ENCODE data around the gene CPNE1. TPM values are rescaled to one million over a fixed set of nuclear protein-coding genes. Genes with fewer than 3 reads are reported as not detected.

Gene CPNE1
- total RNA-seq, 1 experiment from 2014 or later: 155 TPM

DNA sequence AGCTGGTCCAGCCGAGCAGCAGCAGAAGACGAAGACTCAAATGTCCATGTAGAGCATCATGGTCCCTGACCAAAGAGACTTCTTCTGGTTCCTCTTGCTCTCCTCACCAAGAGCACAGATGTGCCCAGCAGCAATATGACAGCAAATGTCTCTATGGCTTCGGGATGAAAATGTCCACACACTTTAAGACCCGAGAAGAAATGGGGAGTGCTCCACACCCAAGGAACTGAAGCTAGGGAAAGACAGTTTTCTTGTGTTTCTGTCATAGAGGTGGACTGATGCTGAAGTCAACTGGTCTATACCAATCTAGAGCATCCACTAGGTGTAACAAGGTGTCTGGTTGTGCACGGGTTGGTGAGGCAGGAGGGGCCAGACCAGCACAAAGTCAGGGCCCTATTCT, 4.5 kb upstream of the CPNE1 start:
- WGBS (ENCODE audit: extremely low coverage, insufficient read length, low lambda C conversion rate): no CpG with 5 or more reads among the region's 5 CpGs

More for the DNA sequence above, 4.5 kb upstream of the CPNE1 start:
- Histone ChIP-seq H3K79me2 (ENCODE audit: insufficient read depth, low read length) (peaks cover 2% of the 10 kb centered on the region; the same call in 1 of the 2 replicates), H4K20me1 (ENCODE audit: control insufficient read depth, insufficient read depth, insufficient read length) (no peaks in the 10 kb centered on the region), H3K4me1 (ENCODE audit: insufficient read depth, low read length) (no peaks in the 10 kb centered on the region), H3K18ac (ENCODE audit: insufficient read length, low read depth, low read length) (no peak overlapping the region), H2BK120ac (ENCODE audit: low read depth, low read length, poor library complexity, severe bottlenecking) (no peak overlapping the region), H3K27ac (ENCODE audit: insufficient read length, low read depth, low read length) (no peak overlapping the region), H3K23ac (ENCODE audit: insufficient read length, low read depth, low read length) (no peak overlapping the region), H2BK12ac (ENCODE audit: insufficient read length, low read depth, low read length) (no peak overlapping the region), H4K5ac (ENCODE audit: insufficient read length, low read depth, low read length) (no peak overlapping the region), H3K9ac (ENCODE audit: extremely low read depth, insufficient read length, low read length) (no peak overlapping the region), H3K27me3 (ENCODE audit: insufficient read depth, low read length) (no peaks in the 10 kb centered on the region), H3T11ph (ENCODE audit: low read length) (no peak overlapping the region), H2BK20ac (ENCODE audit: low read depth, low read length, poor library complexity, severe bottlenecking) (no peak overlapping the region), H2AK5ac (ENCODE audit: insufficient read length, low read length) (no peak overlapping the region), H2BK15ac (ENCODE audit: low read depth, low read length) (no peak overlapping the region), H3K4me2 (ENCODE audit: insufficient read depth, insufficient read length, low read length) (no peak overlapping the region), H3K14ac (ENCODE audit: insufficient read depth, low read length) (no peak overlapping the region), H3K56ac (ENCODE audit: insufficient read length, low read depth, low read length) (no peak overlapping the region), H3K23me2 (ENCODE audit: insufficient read length, low read depth, low read length, poor library complexity, severe bottlenecking) (no peaks in the 10 kb centered on the region), H4K91ac (ENCODE audit: insufficient read length, low read depth, low read length) (no peak overlapping the region), H4K8ac (replicated peaks; ENCODE audit: insufficient read length, low read depth, low read length) (no peak overlapping the region), H3K4ac (ENCODE audit: low read depth, low read length) (no peak overlapping the region), H3K79me1 (ENCODE audit: insufficient read depth, low read depth, low read length, poor library complexity, severe bottlenecking) (no peaks in the 10 kb centered on the region), H3K9me3 (ENCODE audit: control insufficient read depth, low read depth, low read length) (no peaks in the 10 kb centered on the region), H2AFZ (ENCODE audit: low read length) (no peak overlapping the region), H2BK5ac (ENCODE audit: insufficient read length, low read length) (no peak overlapping the region)
- Mint-ChIP-seq H3K36me3 (ENCODE audit: insufficient read depth in 1 of 3, low read depth in 3 of 3) (peaks cover 12 to 39% (median 36%) of the 10 kb centered on the region in 3 experiments; a peak in 6 of 7 replicates), H3K4me3 (no peak overlapping the region), H3K4me1 (peaks cover 3% of the 10 kb centered on the region in 2 experiments; a peak in 3 of 4 replicates), H3K27ac (no peak overlapping the region), H3K9me3 (no peaks in the 10 kb centered on the region; a peak in 1 of 5 replicates), H3K27me3 (ENCODE audit: low read depth) (no peaks in the 10 kb centered on the region)
- TF ChIP-seq, protein P1, sequence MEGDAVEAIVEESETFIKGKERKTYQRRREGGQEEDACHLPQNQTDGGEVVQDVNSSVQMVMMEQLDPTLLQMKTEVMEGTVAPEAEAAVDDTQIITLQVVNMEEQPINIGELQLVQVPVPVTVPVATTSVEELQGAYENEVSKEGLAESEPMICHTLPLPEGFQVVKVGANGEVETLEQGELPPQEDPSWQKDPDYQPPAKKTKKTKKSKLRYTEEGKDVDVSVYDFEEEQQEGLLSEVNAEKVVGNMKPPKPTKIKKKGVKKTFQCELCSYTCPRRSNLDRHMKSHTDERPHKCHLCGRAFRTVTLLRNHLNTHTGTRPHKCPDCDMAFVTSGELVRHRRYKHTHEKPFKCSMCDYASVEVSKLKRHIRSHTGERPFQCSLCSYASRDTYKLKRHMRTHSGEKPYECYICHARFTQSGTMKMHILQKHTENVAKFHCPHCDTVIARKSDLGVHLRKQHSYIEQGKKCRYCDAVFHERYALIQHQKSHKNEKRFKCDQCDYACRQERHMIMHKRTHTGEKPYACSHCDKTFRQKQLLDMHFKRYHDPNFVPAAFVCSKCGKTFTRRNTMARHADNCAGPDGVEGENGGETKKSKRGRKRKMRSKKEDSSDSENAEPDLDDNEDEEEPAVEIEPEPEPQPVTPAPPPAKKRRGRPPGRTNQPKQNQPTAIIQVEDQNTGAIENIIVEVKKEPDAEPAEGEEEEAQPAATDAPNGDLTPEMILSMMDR (conservative IDR thresholded peaks at IDR 0.05): no peak
- no peak for DNase-seq

All from H9 (cell line).